PC-3 (cell line): Measurements from ENCODE around the gene PFKFB3. TPM values are rescaled to one million over a fixed set of nuclear protein-coding genes. Genes with fewer than 3 reads are reported as not detected.

Experiments used
- ATAC-seq: fragments of 200-7000 bp; cut with Tn5 transposase; 2 replicates; pipeline ENCODE4 v1.9.1; 2020; ENCODE audit warnings: mild to moderate bottlenecking, moderate library complexity
- BruUV-seq: library from RNA; stranded (reverse); fragments of 400-500 nt; replicated peaks from 2 replicates; lab custom pipeline; 2021; lab: Mats Ljungman, UMichigan
- CTCF ChIA-PET: fragments of 300-600 bp; sonication (Branson Sonifier 250); formaldehyde crosslinking; loops from one replicate; lab custom pipeline; 2022; ENCODE audit warnings: antibody characterized with exemption; lab: Charles Lee
- POLR2A ChIA-PET: fragments of 300-600 bp; sonication (Branson Sonifier 250); formaldehyde crosslinking; loops from one replicate; lab custom pipeline; 2022; ENCODE audit warnings: antibody characterized with exemption; ENCODE audit not compliant: unreplicated experiment; lab: Charles Lee
- DNase-seq: peaks from one replicate; pipeline ENCODE4 v3.0.0-alpha.2; 2015
- H2AFZ ChIP-seq: fragments of 300-600 bp; sonication (generic); 2 replicates; pipeline ENCODE4 v1.6.0; 2016; ENCODE audit warnings: antibody characterized with exemption, low read length
- H3F3A ChIP-seq: fragments of 300-600 bp; sonication (generic); one replicate; pipeline ENCODE4 v1.6.0; 2017; ENCODE audit warnings: antibody characterized with exemption, low read length, control low read depth, mild to moderate bottlenecking; ENCODE audit not compliant: unreplicated experiment
- H3K27ac ChIP-seq: fragments of 300-600 bp; sonication (generic); 2 replicates; pipeline ENCODE4 v1.5.1; 2016; ENCODE audit warnings: mild to moderate bottlenecking, low read length
- H3K27me3 ChIP-seq: fragments of 300-600 bp; sonication (generic); 2 replicates; pipeline ENCODE4 v1.6.1; 2016; ENCODE audit warnings: low read length, mixed read lengths
- H3K36me3 ChIP-seq: fragments of 300-600 bp; sonication (generic); 2 replicates; pipeline ENCODE4 v1.6.1; 2016; ENCODE audit warnings: low read depth, mixed run types, low read length, mixed read lengths
- H3K4me1 ChIP-seq: fragments of 300-600 bp; sonication (generic); 2 replicates; pipeline ENCODE4 v1.5.1; 2016; ENCODE audit warnings: low read length; ENCODE audit not compliant: insufficient read depth
- H3K4me2 ChIP-seq: fragments of 300-600 bp; sonication (generic); 2 replicates; pipeline ENCODE4 v1.6.0; 2016; ENCODE audit warnings: low read length
- H3K4me3 ChIP-seq: fragments of 300-600 bp; sonication (generic); 2 replicates; pipeline ENCODE4 v1.5.1; 2016; ENCODE audit warnings: mild to moderate bottlenecking, low read length, mixed read lengths
- H3K79me2 ChIP-seq: fragments of 300-600 bp; sonication (generic); 2 replicates; pipeline ENCODE4 v1.6.1; 2017; ENCODE audit warnings: low read length, mixed read lengths
- H3K9ac ChIP-seq: fragments of 300-600 bp; sonication (generic); 2 replicates; pipeline ENCODE4 v1.6.0; 2016; ENCODE audit warnings: mild to moderate bottlenecking, low read length
- H3K9me2 ChIP-seq: fragments of 300-600 bp; sonication (generic); replicated peaks from 2 replicates; pipeline ENCODE4 v1.6.1; 2016; ENCODE audit warnings: mixed run types, low read length, mixed read lengths
- H3K9me3 ChIP-seq: fragments of 300-600 bp; sonication (generic); 2 replicates; pipeline ENCODE4 v1.6.1; 2016; ENCODE audit warnings: low read length, mixed read lengths
- H4K20me1 ChIP-seq: fragments of 300-600 bp; sonication (generic); 2 replicates; pipeline ENCODE4 v1.6.1; 2016; ENCODE audit warnings: low read length, mixed read lengths
- EZH2 ChIP-seq: fragments of 300-600 bp; sonication (generic); IDR thresholded peaks from one replicate; pipeline ENCODE4 v1.6.1; 2017; ENCODE audit warnings: antibody characterized with exemption, mild to moderate bottlenecking, low read length; ENCODE audit not compliant: unreplicated experiment
- EZH2phosphoT487 ChIP-seq: fragments of 300-600 bp; sonication (generic); IDR thresholded peaks from 2 replicates; pipeline ENCODE4 v1.6.1; 2018; ENCODE audit warnings: mild to moderate bottlenecking, antibody characterized with exemption, low read length, borderline replicate concordance
- intact Hi-C: fragments of 100-400 bp; cut with micrococcal nuclease; formaldehyde crosslinking; loops from 2 replicates; pipeline ENCODE4 v1.9.0; 2023
- total RNA-seq: library from RNA; depleted of rRNA; stranded (reverse); fragments of >200 nt; gene quantifications from 2 replicates; pipeline ENCODE4 v1.2.3, GENCODE V29; 2014
- TF ChIP-seq, protein P1 (sequence below): fragments of 300-600 bp; sonication (generic); conservative IDR thresholded peaks from 2 replicates; pipeline ENCODE4 v1.5.1; 2017; ENCODE audit warnings: antibody characterized with exemption, low read depth, mild to moderate bottlenecking, low read length

Gene PFKFB3
- total RNA-seq, 1 experiment from 2014 or later = 19.5 TPM

DNA sequence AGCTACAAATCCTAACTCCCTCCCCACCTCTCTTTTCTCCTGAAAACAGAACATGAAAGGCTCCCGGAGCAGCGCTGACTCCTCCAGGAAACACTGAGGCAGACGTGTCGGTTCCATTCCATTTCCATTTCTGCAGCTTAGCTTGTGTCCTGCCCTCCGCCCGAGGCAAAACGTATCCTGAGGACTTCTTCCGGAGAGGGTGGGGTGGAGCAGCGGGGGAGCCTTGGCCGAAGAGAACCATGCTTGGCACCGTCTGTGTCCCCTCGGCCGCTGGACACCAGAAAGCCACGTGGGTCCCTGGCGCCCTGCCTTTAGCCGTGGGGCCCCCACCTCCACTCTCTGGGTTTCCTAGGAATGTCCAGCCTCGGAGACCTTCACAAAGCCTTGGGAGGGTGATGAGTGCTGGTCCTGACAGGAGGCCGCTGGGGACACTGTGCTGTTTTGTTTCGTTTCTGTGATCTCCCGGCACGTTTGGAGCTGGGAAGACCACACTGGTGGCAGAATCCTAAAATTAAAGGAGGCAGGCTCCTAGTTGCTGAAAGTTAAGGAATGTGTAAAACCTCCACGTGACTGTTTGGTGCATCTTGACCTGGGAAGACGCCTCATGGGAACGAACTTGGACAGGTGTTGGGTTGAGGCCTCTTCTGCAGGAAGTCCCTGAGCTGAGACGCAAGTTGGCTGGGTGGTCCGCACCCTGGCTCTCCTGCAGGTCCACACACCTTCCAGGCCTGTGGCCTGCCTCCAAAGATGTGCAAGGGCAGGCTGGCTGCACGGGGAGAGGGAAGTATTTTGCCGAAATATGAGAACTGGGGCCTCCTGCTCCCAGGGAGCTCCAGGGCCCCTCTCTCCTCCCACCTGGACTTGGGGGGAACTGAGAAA is 30.4 kb downstream of the PFKFB3 start:
- Histone ChIP-seq H4K20me1 (no peaks in the 10 kb centered on the region), H2AFZ (no peak overlapping the region), H3K4me3 (no peak overlapping the region), H3F3A (no peaks in the 10 kb centered on the region), H3K9me2 (no peaks in the 10 kb centered on the region), H3K27ac (no peak overlapping the region), H3K79me2 (no peaks in the 10 kb centered on the region), H3K4me1 (no peaks in the 10 kb centered on the region), H3K9ac (no peak overlapping the region), H3K27me3 (no peaks in the 10 kb centered on the region), H3K36me3 (no peaks in the 10 kb centered on the region), H3K9me3 (no peaks in the 10 kb centered on the region), H3K4me2 (no peak overlapping the region)
- TF ChIP-seq, protein P1, sequence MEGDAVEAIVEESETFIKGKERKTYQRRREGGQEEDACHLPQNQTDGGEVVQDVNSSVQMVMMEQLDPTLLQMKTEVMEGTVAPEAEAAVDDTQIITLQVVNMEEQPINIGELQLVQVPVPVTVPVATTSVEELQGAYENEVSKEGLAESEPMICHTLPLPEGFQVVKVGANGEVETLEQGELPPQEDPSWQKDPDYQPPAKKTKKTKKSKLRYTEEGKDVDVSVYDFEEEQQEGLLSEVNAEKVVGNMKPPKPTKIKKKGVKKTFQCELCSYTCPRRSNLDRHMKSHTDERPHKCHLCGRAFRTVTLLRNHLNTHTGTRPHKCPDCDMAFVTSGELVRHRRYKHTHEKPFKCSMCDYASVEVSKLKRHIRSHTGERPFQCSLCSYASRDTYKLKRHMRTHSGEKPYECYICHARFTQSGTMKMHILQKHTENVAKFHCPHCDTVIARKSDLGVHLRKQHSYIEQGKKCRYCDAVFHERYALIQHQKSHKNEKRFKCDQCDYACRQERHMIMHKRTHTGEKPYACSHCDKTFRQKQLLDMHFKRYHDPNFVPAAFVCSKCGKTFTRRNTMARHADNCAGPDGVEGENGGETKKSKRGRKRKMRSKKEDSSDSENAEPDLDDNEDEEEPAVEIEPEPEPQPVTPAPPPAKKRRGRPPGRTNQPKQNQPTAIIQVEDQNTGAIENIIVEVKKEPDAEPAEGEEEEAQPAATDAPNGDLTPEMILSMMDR = no peak
- TF ChIP-seq EZH2 (no peak), EZH2phosphoT487 (no peak)
- CTCF ChIA-PET = no interaction called here
- DNase-seq (no peak), ATAC-seq (no peak)
- POLR2A ChIA-PET = no interaction called here
- intact Hi-C loops = no loop called here
- BruUV-seq = no TSS peak

DNA sequence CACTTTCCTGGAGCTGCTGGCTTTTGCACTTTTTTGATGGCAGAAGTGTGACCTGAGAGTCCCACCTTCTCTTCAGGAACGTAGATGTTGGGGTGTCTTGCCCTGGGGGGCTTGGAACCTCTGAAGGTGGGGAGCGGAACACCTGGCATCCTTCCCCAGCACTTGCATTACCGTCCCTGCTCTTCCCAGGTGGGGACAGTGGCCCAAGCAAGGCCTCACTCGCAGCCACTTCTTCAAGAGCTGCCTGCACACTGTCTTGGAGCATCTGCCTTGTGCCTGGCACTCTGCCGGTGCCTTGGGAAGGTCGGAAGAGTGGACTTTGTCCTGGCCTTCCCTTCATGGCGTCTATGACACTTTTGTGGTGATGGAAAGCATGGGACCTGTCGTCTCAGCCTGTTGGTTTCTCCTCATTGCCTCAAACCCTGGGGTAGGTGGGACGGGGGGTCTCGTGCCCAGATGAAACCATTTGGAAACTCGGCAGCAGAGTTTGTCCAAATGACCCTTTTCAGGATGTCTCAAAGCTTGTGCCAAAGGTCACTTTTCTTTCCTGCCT is 31.1 kb downstream of the PFKFB3 start:
- no TSS peak for BruUV-seq
- CTCF ChIA-PET = interaction anchor here (0.6 kb wide), 1 partner anchor 169 kb away, joined by 5 read pairs; no protein-coding TSS in a partner anchor

More for the DNA sequence above, 31.1 kb downstream of the PFKFB3 start:
- TF ChIP-seq EZH2phosphoT487 = no peak
- no peak for TF ChIP-seq EZH2
- TF ChIP-seq, protein P1 = no peak
- no peaks in the 10 kb centered on the region for H3K9me2 ChIP-seq
- H3K79me2 ChIP-seq = no peaks in the 10 kb centered on the region
- H3K4me2 ChIP-seq = no peak overlapping the region
- H3F3A ChIP-seq = no peaks in the 10 kb centered on the region
- no peaks in the 10 kb centered on the region for H4K20me1 ChIP-seq
- H3K27me3 ChIP-seq = no peaks in the 10 kb centered on the region
- no peaks in the 10 kb centered on the region for H3K4me1 ChIP-seq
- DNase-seq (no peak), ATAC-seq (no peak)
- no peaks in the 10 kb centered on the region for H3K36me3 ChIP-seq
- intact Hi-C loops = no loop called here
- H3K4me3 ChIP-seq = no peak overlapping the region
- no peak overlapping the region for H3K27ac ChIP-seq
- no peaks in the 10 kb centered on the region for H3K9me3 ChIP-seq
- POLR2A ChIA-PET = no interaction called here
- H2AFZ ChIP-seq = no peak overlapping the region
- no peak overlapping the region for H3K9ac ChIP-seq
